HK-2 (cell line): ENCODE measurements around the gene RNLS.

Experiments used
- DNase-seq: peaks from one replicate; pipeline ENCODE4 v3.0.0-alpha.2; 2018; ENCODE audit not compliant: unreplicated experiment

Gene RNLS

GRCh38 chr10:88232983-88233543 lies 350.1 kb downstream of the RNLS start:
- no peak for DNase-seq

DNA sequence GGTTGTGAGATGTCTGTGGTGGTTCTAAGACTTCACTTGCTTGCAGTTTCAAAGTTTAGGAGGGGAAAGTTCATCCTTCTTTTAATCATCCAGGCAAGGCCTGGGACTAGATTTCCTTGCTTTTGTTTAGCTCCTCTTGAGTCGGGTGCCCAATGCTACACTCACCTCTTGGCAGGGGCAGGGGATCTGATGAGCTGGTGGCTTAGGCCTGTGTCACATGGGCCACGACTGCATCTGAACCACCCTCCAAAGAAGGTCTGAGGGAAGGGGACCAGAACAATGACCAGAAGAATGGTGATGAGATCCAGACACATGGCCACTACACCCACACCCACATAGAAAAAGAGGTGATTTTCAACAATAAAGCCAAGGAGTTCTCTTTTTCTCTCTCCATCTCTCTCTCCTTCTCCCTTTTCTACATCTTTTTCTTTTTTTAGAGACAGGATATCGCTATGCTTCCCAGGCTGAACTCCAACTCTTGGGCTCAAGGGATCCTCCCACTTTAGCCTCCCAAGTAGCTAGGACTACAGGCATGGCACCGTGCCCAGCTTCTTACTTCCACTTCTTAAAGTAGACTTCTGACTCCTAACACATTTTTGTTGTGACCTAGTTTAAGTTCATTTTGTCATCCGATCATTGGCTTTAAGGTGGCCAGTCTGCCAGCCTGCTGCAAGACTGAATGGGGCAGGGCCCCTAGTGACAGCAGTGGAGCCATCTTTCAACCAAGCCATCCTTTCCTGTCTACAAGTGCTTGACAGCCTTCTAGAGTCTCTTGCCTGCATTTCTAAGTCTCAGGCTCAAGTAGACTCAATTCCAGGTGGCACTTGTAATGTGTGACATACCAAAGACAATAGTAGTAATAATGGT lies 350.9 kb downstream of the RNLS start:
- DNase-seq: no peak

DNA sequence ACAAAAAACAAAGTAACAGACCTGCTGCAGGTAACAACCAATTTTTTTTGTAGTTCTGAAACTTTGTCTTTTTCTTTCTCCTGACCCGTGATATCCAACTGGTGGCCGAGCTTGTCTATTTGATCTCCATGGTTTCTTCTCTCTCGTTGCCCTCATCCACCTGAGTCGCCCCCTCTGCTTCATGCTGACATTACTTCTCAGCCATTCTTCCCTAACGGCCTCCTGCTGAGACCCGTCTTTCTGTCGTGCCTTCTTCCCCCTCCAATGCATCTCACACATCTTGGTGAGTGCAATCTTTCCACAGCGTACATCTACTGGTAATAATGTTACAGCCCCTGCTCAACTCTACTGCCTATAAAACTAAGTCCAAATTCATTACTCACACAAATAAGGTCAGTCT lies 352.9 kb downstream of the RNLS start:
- DNase-seq: no peak

DNA sequence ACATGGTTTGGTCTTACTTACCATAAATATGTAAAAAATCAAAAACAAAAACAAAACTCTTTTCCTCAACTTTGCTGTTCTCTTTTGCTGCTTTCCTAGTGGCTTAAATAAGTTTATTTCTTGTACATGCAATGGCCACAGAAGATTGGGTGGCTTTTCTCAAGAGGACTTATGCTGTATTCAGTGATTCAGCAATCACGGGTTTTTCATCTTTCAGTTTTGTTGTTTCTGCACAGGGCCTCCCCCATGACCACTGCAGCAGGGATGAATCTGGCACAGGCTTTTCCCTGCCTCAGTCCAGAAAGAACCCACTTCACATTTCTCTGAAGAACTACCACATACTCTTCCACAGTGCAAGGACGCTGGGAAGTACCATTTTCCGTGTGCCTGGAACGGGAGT lies 355.0 kb downstream of the RNLS start:
- DNase-seq: no peak

DNA sequence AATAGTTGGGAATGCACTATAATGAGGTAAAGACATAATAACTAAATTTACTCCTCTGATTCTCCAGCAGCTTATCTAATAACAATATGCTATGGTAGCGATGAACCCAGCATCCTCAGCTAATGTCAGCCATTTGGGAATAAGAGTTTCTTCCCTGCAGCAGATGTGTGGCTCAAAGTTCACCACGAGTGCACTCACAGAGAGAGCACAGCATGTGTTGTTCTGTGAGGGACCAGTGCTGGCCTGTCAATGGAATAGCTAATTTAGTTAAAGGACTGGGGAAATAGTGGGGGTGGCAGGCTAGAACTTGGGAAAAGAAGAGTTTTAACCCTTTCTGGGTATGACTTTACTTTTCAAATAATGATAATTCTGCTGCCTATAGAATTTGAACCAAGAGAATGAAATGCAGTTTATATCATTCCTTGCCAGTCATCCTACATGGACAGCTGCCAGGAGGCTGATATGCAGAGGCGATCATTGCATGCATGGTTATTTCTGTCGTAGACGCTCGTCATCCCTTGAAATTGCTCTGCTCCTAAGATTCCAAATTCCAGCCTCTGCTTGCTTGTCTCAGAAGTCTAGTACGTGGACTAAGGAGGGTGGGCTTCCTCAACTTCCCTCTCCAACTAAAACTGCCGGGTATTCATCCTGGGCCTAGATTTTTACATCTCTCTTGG lies 355.6 kb downstream of the RNLS start:
- DNase-seq: no peak

DNA sequence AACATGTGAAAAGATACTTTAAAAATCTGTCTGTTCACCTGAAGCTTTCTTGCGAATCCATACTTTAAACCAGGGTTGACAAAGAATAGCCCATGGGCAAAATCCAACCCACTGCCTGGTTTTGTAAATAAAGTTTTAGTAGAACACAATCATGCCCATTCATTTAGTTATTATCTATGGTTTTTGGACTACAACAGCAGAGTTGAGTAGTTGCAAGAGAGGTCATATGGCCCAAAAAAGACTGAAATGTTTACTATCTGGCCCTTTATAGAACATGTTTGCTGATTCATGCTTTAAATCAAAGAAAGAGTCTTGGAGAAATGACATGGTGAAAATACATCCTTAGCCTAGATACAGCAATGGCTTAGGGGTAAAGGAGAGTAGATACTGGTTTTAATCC lies 356.2 kb downstream of the RNLS start:
- no peak for DNase-seq

DNA sequence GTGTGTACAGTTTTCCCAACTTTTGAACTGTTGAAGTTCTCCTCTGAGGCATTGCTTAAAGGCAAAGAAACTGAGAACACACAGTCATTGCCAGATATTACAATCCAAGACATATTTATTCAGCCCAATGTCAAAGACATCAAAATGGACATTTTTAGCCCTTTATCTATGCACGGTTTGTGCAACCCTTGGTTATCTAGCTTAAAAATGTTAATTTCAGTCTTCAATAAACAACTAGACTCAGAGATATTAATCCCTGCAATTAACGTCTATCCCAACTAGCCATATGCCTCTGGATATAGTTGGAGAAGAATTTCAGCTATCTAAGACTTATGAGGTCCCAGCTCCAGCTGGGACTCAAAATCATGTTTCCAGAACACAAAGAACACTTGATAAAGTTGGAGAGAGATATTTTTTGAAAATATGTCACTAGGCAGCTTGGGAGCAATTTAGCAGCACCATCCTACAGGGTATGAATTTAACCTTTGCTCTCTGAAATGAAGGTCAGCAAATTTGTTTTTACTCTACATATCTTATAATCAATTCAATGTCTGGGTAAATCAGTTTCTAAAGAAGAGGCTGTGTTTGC lies 357.0 kb downstream of the RNLS start:
- DNase-seq: no peak
